Gastrocnemius medialis (tissue), 4 donors: Measurements from ENCODE around the gene ELFN2.

Experiments used
- CTCF ChIP-seq, 5 experiments: fragments of 450-650 bp in 3 of 5; fragments of 200-600 bp in 2 of 5; sonication (generic) in 2 of 5; IDR thresholded peaks in 4 of 5; conservative IDR thresholded peaks in 1 of 5; 1 replicate in 4 of 5; 2 replicates in 1 of 5; pipeline ENCODE4 v1.5.1; 2016 to 2019; ENCODE audit warnings: antibody characterized with exemption in 5 of 5, mild to moderate bottlenecking in 3 of 5, moderate library complexity in 3 of 5
- POLR2A ChIP-seq, 2 donors: fragments of 450-650 bp; IDR thresholded peaks; one replicate each; pipeline ENCODE4 v1.6.1; 2017; ENCODE audit warnings: antibody characterized with exemption in 2 of 2, mild to moderate bottlenecking in 2 of 2, moderate library complexity in 2 of 2

DNA sequence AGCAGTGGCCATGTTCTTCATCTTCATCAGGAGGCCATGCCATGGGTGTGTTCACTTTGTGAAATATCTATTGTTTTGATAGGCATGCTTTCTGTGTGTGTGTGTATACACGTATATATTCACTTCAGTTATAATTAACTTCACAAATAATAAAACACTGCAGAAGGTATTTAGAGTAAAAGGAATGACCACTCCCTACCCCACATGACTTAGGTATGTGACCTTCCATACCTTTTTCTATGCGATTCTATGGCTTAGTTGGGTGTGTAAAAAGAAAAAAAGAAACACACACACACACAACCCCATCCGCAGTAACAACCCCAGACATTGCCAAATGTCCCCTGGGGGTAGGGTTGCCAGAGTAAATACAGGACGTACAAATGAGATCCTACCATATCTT is 73.0 kb downstream of the ELFN2 start:
- no peak for TF ChIP-seq POLR2A (IDR thresholded peaks at IDR 0.05)
- TF ChIP-seq CTCF (IDR thresholded peaks at IDR 0.05 in 4 of 5, conservative IDR thresholded peaks at IDR 0.05 in 1 of 5) = no peak
